ENCODE measurements around the gene SH3BGRL3. TPM values are rescaled to one million over a fixed set of nuclear protein-coding genes. Genes with fewer than 3 reads are reported as not detected.

SH3BGRL3 gene
- total RNA-seq, 1 donor from 2014 or later, result 204 TPM

DNA sequence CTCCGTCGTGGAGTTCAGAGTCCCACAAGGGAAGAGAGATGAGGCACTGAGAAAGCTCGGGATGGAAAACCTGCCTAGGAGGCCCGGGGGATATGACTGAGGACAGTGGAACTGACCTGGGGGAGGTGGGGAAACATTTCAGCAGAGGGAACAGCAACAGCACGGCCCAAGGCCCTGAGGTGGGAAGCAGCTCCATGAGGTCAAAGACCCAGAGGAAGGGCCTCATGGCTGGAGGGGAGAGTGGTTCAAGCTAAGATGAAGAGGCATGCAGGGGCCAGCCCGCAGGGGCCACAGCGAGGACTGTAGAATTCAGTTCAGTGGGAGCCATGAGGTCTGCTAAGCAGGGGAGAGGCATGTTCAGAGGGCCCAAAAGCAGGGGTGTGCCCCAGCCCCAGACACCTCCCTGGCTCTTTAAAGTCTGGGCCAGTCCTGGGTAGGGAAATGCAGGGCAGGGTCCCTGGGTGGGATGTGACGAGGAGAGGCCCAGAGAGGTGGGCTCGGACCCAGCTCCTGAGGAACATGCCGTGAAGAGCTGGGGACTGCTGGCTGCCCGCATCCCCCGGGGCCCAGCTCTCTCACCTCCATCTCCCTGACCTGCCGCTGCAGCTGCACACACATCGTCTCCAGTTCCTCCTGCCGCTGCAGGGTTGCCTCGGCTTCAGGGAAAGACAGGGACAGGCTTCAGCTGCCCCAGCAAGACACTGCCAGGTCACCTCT, 16.6 kb downstream of the SH3BGRL3 start:
- H3K4me1 ChIP-seq, result peaks cover 9% of the 10 kb centered on the region
- H3K9me3 ChIP-seq, result no peaks in the 10 kb centered on the region
- H3K27ac ChIP-seq, result no peak overlapping the region
- peaks cover 14% of the 10 kb centered on the region for H3K36me3 ChIP-seq
- TF ChIP-seq, protein P1, sequence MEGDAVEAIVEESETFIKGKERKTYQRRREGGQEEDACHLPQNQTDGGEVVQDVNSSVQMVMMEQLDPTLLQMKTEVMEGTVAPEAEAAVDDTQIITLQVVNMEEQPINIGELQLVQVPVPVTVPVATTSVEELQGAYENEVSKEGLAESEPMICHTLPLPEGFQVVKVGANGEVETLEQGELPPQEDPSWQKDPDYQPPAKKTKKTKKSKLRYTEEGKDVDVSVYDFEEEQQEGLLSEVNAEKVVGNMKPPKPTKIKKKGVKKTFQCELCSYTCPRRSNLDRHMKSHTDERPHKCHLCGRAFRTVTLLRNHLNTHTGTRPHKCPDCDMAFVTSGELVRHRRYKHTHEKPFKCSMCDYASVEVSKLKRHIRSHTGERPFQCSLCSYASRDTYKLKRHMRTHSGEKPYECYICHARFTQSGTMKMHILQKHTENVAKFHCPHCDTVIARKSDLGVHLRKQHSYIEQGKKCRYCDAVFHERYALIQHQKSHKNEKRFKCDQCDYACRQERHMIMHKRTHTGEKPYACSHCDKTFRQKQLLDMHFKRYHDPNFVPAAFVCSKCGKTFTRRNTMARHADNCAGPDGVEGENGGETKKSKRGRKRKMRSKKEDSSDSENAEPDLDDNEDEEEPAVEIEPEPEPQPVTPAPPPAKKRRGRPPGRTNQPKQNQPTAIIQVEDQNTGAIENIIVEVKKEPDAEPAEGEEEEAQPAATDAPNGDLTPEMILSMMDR (IDR thresholded peaks at IDR 0.05), result no peak
- DNase-seq (no peak), ATAC-seq (no peak)
- intact Hi-C loops (cut with DNase I), result no loop called here
- no peaks in the 10 kb centered on the region for H3K27me3 ChIP-seq (ENCODE audit: low read depth)
- H3K4me3 ChIP-seq, result no peak overlapping the region

DNA sequence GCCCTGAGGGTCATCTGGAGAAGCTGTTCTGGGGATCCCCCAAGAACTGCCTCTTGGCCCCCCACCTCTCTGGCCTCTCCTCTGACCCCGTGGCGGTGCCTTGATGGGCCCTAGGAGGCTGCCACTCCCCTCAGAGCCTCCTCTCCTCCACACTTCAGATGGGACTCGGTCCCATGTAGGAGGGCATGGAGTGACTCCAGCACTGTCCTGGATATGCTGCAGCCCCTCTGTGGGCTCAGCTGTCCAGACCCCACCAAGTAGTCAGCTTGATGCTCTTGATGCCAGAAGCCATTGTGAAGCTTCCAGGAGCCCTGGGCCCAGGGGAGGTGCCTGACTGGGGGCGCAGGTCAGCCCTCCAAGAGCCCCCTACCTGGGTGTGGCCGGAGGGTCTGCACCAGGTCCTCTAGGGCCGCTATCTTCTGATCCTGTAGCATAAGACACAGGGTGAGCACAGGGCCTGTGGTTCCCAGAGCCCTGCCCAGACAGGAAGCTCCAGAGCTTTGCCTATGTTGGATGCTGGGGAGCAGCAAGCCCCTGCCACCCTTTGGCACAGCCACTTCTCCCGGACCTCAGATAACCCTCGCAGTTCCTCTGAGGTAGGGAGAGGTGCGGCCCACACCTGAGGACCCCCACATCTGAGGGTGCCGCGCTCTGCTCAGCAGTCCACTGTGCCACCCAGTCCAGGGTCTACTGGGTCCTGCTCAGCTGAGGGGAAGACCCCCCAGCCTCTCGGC, 17.3 kb downstream of the SH3BGRL3 start:
- intact Hi-C loops (cut with DNase I), result no loop called here
- ATAC-seq (no peak), DNase-seq (no peak)
- no peak overlapping the region for H3K4me3 ChIP-seq
- H3K27me3 ChIP-seq (ENCODE audit: low read depth), result no peaks in the 10 kb centered on the region
- H3K27ac ChIP-seq, result no peak overlapping the region
- H3K9me3 ChIP-seq, result no peaks in the 10 kb centered on the region
- peaks cover 4% of the 10 kb centered on the region for H3K4me1 ChIP-seq
- H3K36me3 ChIP-seq, result peaks cover 14% of the 10 kb centered on the region
- TF ChIP-seq, protein P1 (IDR thresholded peaks at IDR 0.05), result no peak

DNA sequence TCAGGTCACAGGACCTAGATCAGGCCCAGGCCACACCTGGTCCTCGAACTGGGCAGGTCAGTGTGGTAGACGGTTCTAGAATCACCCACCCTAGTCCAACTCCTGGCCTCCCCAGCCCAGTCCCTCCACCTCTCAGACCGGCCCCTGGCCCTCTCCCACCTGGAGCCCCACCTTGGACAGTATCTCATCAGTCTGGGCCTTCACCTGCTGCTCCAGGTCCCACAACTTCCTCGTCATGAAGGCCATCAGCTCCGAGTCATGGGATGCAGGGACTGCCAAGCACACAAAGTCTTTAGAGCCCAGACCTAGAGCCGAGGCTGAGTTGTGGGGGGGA, 17.9 kb downstream of the SH3BGRL3 start:
- peaks cover 4% of the 10 kb centered on the region for H3K4me1 ChIP-seq
- no peaks in the 10 kb centered on the region for H3K9me3 ChIP-seq
- TF ChIP-seq, protein P1 (IDR thresholded peaks at IDR 0.05), result no peak
- H3K27me3 ChIP-seq (ENCODE audit: low read depth), result no peaks in the 10 kb centered on the region
- intact Hi-C loops (cut with DNase I), result no loop called here
- DNase-seq (no peak), ATAC-seq (no peak)
- H3K4me3 ChIP-seq, result no peak overlapping the region
- peaks cover 14% of the 10 kb centered on the region for H3K36me3 ChIP-seq
- no peak overlapping the region for H3K27ac ChIP-seq

DNA sequence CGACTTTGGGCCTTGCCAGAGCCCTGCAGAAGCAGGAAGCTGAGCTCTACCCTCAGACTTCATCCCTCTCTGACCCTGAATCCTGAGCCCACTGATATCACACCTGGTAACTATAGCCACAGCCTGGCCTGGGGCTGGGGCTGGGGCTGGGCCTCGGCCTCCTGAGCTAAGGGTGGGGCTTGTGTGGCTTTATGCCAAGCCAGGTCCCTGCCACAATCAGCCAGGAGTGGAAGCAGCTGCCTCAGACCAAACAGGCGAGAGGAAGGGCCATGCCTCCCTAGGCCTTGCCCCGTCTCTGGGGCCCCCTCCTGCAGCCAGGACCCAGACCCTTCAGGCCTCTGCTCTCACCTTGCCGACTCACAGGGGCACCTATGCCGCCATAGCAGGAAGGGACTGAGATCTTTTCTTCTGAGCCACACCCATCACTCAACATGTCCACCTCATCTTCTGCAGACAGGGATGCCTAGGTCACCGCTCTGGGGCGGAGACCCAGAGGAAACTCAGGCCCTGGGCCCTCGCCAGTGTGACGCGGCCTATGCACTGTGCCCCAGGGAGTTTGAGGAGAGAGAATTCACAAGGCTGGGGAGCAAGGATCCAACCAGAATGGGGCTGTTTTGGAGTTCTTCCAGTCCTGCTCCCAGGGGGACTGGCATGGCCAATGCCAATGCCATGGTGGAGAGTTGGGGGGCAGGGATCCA, 20.8 kb downstream of the SH3BGRL3 start:
- no peak overlapping the region for H3K4me3 ChIP-seq
- peaks cover 11% of the 10 kb centered on the region for H3K36me3 ChIP-seq
- intact Hi-C loops (cut with DNase I), result no loop called here
- TF ChIP-seq, protein P1 (IDR thresholded peaks at IDR 0.05), result no peak
- peaks cover 13% of the 10 kb centered on the region for H3K4me1 ChIP-seq
- DNase-seq (no peak), ATAC-seq (no peak)
- no peaks in the 10 kb centered on the region for H3K27me3 ChIP-seq (ENCODE audit: low read depth)
- H3K9me3 ChIP-seq, result no peaks in the 10 kb centered on the region
- no peak overlapping the region for H3K27ac ChIP-seq

DNA sequence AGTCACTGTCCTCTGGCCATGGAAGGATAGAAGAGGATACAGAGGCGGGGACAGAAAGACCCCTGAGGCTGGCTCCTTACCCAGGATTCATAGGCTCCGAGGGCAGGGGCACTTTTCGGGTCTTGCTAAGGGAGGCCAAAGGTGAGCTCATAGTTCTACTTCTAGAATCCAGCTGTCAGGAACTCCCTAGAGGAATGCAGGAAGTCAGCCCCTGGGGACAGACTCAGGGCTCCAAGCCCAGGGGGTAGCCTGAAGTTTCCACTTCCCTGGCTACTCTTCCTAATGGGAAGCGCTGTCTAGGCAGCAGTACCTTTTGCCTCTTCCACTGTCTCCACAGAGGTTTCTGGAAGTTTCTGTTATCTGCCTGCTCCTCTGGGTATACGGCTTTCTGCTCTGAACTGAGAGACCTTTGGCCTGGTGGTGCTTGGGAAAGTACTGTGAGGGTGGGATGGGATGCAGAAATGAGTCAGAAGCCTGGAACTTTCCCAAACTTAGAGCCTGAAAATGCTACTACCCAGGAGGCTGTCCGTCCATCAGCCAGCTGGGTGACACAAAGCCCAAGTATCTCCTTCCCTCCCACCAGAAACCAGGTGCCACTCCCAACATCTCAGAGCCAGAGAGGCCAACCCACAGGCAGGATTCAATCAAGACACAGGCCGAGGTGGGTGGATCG, 23.0 kb downstream of the SH3BGRL3 start:
- ATAC-seq (no peak), DNase-seq (no peak)
- Histone ChIP-seq H3K36me3 (no peaks in the 10 kb centered on the region), H3K9me3 (no peaks in the 10 kb centered on the region), H3K27me3 (ENCODE audit: low read depth) (no peaks in the 10 kb centered on the region), H3K27ac (no peak overlapping the region), H3K4me1 (peaks cover 29% of the 10 kb centered on the region), H3K4me3 (no peak overlapping the region)
- intact Hi-C loops (cut with DNase I), result no loop called here
- TF ChIP-seq, protein P1 (IDR thresholded peaks at IDR 0.05), result no peak
